ENCODE measurements around the gene PI4K2A.

PI4K2A gene

GRCh38 chr10:97685395-97685958, 45.0 kb downstream of the PI4K2A start:
- POLR2A ChIA-PET (ENCODE audit: low non-redundant PET): no interaction called here
- CTCF ChIA-PET: interaction anchor here (0.6 to 2.8 kb wide), 6 partner anchors 9 to 47 kb away, joined by 3 to 18 read pairs (median 4); partner anchors contain the start of gene MARVELD1
- peak; percentile 74 for DNase-seq (ENCODE audit: low spot score)
- H3K27ac ChIP-seq: peak overlapping the region; percentile 96
- TF ChIP-seq CTCF (conservative IDR thresholded peaks at IDR 0.05; ENCODE audit: low read depth): peak; percentile 60

DNA sequence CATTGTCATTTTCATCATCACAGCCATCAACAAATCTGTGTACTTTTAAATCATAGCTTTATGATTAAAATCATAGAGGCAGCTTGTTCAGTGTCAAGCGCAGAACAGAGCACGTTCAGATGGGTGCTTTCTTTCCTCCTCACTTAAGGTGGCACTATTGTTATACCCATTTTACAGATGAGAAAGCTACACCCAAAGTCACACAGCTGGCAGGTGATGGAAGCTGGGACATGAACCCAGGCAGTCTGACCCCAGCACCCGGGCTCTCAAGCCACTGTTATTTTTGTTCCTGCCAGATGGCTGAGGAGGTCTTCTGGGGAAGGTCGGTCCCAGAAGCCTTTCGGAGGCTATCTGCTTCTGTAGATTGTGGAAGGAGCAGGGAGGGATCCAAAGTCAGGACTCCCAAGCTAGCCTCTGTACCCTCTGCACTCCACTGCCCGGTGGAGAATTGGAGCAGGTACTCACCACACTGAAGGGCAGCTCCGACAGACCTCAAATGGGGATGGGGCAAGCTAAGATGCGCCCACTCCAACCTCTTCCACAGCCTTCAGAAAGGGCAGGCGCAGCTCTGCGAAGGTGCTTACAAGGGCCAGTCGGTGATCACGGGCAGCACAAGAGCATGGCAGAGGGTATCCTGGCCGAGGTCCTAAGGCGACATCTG, 46.0 kb downstream of the PI4K2A start:
- TF ChIP-seq CTCF (conservative IDR thresholded peaks at IDR 0.05; ENCODE audit: low read depth): no peak
- CTCF ChIA-PET: interaction anchor here (1.0 to 2.8 kb wide), 8 partner anchors 10 to 46 kb away, joined by 3 to 18 read pairs (median 5); partner anchors contain the start of gene MARVELD1
- DNase-seq (ENCODE audit: low spot score): no peak
- POLR2A ChIA-PET (ENCODE audit: low non-redundant PET): interaction anchor here (0.6 to 1.6 kb wide), 7 partner anchors 13 to 220 kb away, joined by 3 to 15 read pairs (median 5); partner anchors contain the start of genes MARVELD1 and ZFYVE27
- H3K27ac ChIP-seq: peak overlapping the region; percentile 96

DNA sequence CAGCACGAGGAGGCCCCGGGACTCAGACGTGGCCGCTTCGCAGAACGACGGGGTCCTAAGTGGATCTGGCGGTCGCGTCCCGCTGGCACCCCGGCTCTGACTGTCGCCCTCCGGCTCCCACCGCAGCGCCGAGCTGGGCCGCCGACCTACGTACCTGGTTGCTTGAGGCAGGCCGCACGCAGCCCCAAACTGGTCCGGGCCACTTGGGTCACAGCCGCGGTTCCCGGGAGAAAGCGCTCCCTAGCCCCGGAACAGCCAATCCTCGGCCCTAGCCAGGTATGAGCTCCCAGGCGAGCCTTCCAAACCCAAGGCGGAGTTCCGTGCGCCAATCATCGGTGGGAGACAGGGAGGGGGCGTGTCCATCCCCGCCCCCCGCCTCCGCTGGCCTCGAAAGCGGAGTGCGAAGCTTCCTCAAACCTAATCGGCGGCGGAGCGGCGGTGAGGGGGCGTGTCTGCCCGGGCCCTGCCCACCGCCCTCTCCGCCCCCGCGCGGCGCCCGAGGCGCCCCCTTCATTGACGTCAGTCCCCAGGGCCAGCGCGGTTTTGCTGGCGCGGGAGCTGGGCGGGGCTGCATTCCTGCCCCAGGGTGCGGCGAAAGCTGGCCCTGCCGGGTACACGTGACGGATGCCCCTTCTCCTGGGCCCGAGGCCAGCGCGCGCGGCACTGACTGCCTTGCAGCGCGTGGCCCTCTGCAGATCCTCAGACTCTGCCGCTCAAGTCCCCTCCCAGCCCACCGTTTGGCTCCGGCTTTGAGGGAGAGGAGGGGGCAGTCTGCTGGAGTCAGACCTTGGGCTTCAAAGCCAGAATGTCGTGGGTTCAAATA, 46.7 kb downstream of the PI4K2A start, which contains the start of gene AVPI1:
Gene AVPI1 (minus strand): TSS at position 280 of the 823 bp plus-strand sequence. CDS start 7,336 bp downstream, outside the sequence.
- POLR2A ChIA-PET (ENCODE audit: low non-redundant PET): interaction anchor here (0.6 to 1.6 kb wide), 10 partner anchors 14 to 221 kb away, joined by 3 to 15 read pairs (median 4); partner anchors contain the start of genes MARVELD1 and ZFYVE27

DNA sequence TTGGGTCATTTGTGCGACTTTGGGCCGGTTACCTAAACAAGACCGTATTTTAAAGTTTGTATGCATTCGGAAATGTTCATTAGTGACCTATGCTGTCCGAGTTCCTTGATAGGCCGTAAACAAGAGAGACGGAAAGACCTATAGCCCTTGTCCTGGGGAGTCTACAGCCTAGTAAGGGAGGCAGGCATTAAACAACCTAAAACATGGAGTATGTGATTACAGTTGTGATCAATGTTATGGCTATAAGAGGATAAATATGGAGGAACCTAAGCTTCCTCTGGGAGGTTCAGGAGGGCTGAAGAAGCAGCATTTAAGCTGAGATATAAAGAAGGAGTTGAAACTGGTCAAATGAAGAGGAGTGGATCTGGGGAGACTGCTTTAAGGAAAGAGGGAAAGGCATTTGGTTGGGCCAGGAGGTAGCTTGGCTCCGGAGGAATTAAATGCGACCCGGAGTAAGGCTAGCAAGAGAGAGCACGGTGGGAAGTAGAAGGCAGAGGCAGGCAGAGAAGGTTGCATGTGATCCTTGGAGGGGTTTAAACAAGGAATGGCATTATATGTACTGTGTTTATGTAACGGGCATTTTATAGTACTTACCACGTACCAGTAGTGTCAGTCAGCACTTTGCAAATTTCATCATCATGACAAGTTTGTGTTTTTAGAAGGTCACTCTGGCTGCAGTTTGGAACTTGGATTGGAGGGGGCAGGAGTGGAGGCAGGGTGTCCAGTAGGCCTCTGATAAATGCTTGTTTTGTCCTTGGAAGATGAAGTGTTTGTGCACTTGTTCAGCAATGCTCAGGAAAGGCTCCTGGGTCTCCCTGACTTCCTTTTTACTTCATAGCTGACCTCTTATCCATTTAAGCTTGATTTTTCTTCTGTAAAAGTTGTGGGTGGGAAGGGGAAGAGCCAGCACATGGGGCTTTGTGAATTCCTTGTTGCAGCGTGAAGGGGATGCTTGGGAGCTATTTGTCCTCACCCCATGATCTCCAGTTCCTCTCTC, 47.6 kb downstream of the PI4K2A start:
- POLR2A ChIA-PET (ENCODE audit: low non-redundant PET): interaction anchor here (0.6 to 1.7 kb wide), 7 partner anchors 16 to 48 kb away, joined by 3 to 15 read pairs (median 4); partner anchors contain the start of genes MARVELD1, PI4K2A and ZFYVE27
- no peak for DNase-seq (ENCODE audit: low spot score)
- no peak for TF ChIP-seq CTCF (conservative IDR thresholded peaks at IDR 0.05; ENCODE audit: low read depth)
- CTCF ChIA-PET: interaction anchor here (0.7 to 2.0 kb wide), 5 partner anchors 11 to 43 kb away, joined by 3 to 12 read pairs (median 6); no protein-coding TSS in a partner anchor
- peak overlapping the region; percentile 96 for H3K27ac ChIP-seq

More for the DNA sequence above, 46.7 kb downstream of the PI4K2A start, which contains the start of gene AVPI1:
- CTCF ChIA-PET: interaction anchor here (0.7 to 2.8 kb wide), 8 partner anchors 10 to 46 kb away, joined by 3 to 18 read pairs (median 5); no protein-coding TSS in a partner anchor
- peak; percentile 99 for DNase-seq (ENCODE audit: low spot score)
- no peak for TF ChIP-seq CTCF (conservative IDR thresholded peaks at IDR 0.05; ENCODE audit: low read depth)
- H3K27ac ChIP-seq: peak within 1 kb of the TSS; percentile 96

DNA sequence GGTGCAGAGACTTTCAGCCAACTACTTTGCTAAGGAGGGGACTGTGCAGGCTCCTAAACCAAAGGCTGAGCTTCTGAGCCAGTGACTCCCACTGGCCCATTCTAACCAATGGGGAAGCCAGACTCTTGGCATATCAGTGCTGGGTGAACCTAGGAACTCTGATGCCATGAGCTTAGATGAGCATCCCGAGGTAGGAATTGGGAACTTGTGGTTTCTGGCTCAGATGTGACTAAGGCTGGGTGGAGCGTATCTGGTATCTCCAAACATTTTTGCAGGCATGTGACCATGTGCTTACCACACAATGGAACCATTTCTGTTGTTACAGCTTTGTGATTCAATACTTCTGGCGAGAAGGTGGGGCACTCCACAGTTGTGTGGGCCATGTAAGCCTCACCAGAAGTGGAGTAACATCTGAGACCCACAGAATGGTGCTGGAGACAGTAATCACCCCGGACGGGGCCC, 49.1 kb downstream of the PI4K2A start:
- DNase-seq (ENCODE audit: low spot score): peak; percentile 84
- ChIA-PET CTCF (interaction anchor here (0.6 to 1.0 kb wide), 2 partner anchors 12 to 281 kb away, joined by 5 to 6 read pairs; no protein-coding TSS in a partner anchor), POLR2A (ENCODE audit: low non-redundant PET) (interaction anchor here (0.5 to 1.7 kb wide), 6 partner anchors 23 to 49 kb away, joined by 3 to 8 read pairs (median 4); partner anchors contain the start of genes MARVELD1, PI4K2A and ZFYVE27)
- peak overlapping the region; percentile 96 for H3K27ac ChIP-seq
- TF ChIP-seq CTCF (conservative IDR thresholded peaks at IDR 0.05; ENCODE audit: low read depth): no peak

All from RWPE1 (cell line).